H1 (cell line): ENCODE data around the gene SLC17A5. TPM values are rescaled to one million over a fixed set of nuclear protein-coding genes. Genes with fewer than 3 reads are reported as not detected.

Experiments
- CTCF ChIA-PET: fragments of 300-600 bp; sonication (Branson Sonifier 250); formaldehyde crosslinking; loops from one replicate; lab custom pipeline; 2021; ENCODE audit not compliant: partially characterized antibody; lab: Charles Lee
- POLR2A ChIA-PET: fragments of 300-600 bp; sonication (Branson Sonifier 250); formaldehyde crosslinking; loops from one replicate; lab custom pipeline; 2021; ENCODE audit warnings: inconsistent platforms; ENCODE audit not compliant: partially characterized antibody; lab: Charles Lee
- DNase-seq, 2 experiments: peaks; one replicate each; pipeline versions ENCODE4 v3.0.0 to v3.0.0-alpha.2; 2010 to 2022; ENCODE audit warnings: low spot score in 2 of 2, low read depth in 1 of 2, mixed read lengths in 1 of 2
- FAIRE-seq: peaks from 2 replicates; lab custom pipeline; 2011; peaks lifted over from hg19 to GRCh38; lab: Jason Lieb, UNC
- H2AFZ ChIP-seq: 2 replicates; pipeline ENCODE4 v1.8.1; 2012; ENCODE audit warnings: low read length, inconsistent platforms
- H2AK5ac ChIP-seq: 2 replicates; pipeline ENCODE4 v1.6.1; 2013; ENCODE audit warnings: low read depth, low read length
- H2BK120ac ChIP-seq: replicated peaks from 2 replicates; pipeline ENCODE3; 2013; ENCODE audit warnings: low read depth, low read length, inconsistent platforms
- H2BK12ac ChIP-seq: 2 replicates; pipeline ENCODE4 v1.6.1; 2013; ENCODE audit warnings: low read depth, low read length
- H2BK15ac ChIP-seq: 2 replicates; pipeline ENCODE4 v1.6.1; 2013; ENCODE audit warnings: low read length
- H2BK20ac ChIP-seq: 2 replicates; pipeline ENCODE4 v1.6.1; 2013; ENCODE audit warnings: low read length
- H2BK5ac ChIP-seq: 2 replicates; pipeline ENCODE4 v1.6.1; 2013; ENCODE audit warnings: low read depth, low read length
- H3K14ac ChIP-seq: 2 replicates; pipeline ENCODE4 v1.6.1; 2013; ENCODE audit warnings: inconsistent platforms; ENCODE audit not compliant: insufficient read length
- H3K18ac ChIP-seq: 2 replicates; pipeline ENCODE4 v1.6.1; 2013; ENCODE audit warnings: low read length; ENCODE audit errors: extremely low read depth
- H3K23ac ChIP-seq: 2 replicates; pipeline ENCODE4 v1.6.1; 2013; ENCODE audit warnings: inconsistent platforms; ENCODE audit not compliant: insufficient read length
- H3K23me2 ChIP-seq: 2 replicates; pipeline ENCODE4 v1.6.1; 2013; ENCODE audit warnings: low read depth, low read length
- H3K27ac ChIP-seq: 2 replicates; pipeline ENCODE4 v1.6.1; 2011; ENCODE audit warnings: low read depth, low read length, inconsistent platforms
- H3K27me3 ChIP-seq, 4 experiments: replicated peaks in 1 of 4; 1 replicate in 1 of 4; 2 replicates in 3 of 4; pipeline versions ENCODE4 v1.6.1 to v1.8.1; 2011 to 2013; ENCODE audit warnings: low read length in 3 of 4, mild to moderate bottlenecking in 3 of 4, inconsistent platforms in 2 of 4, mixed read lengths in 2 of 4, moderate library complexity in 1 of 4; ENCODE audit not compliant: control insufficient read depth in 3 of 4, insufficient read depth in 3 of 4; ENCODE audit errors: extremely low read depth in 1 of 4
- H3K36me3 ChIP-seq, 4 experiments: 2 replicates each; pipeline versions ENCODE4 v1.6.1 to v1.8.1; 2011 to 2013; ENCODE audit warnings: mild to moderate bottlenecking in 4 of 4, low read length in 3 of 4, moderate library complexity in 2 of 4, control low read depth in 1 of 4, inconsistent platforms in 1 of 4; ENCODE audit not compliant: insufficient read depth in 4 of 4, control insufficient read depth in 2 of 4
- H3K4ac ChIP-seq: replicated peaks from 2 replicates; pipeline ENCODE3; 2013; ENCODE audit warnings: low read length, low read depth, mixed read lengths, inconsistent platforms; ENCODE audit not compliant: insufficient read length
- H3K4me1 ChIP-seq, 4 experiments: replicated peaks in 1 of 4; 1 replicate in 1 of 4; 2 replicates in 3 of 4; pipeline versions ENCODE4 v1.6.1 to v1.8.1; 2011 to 2013; ENCODE audit warnings: low read length in 3 of 4, inconsistent platforms in 2 of 4, mixed read lengths in 1 of 4; ENCODE audit not compliant: insufficient read depth in 4 of 4, control insufficient read depth in 3 of 4
- H3K4me2 ChIP-seq, 2 experiments: 2 replicates each; pipeline versions ENCODE4 v1.6.1 to v1.8.1; 2011 to 2013; ENCODE audit warnings: low read depth in 2 of 2, low read length in 2 of 2, control low read depth in 1 of 2, inconsistent platforms in 1 of 2, mild to moderate bottlenecking in 1 of 2; ENCODE audit not compliant: insufficient read depth in 1 of 2
- H3K4me3 ChIP-seq, 4 experiments: fragments of 200-600, 300-600 bp in 1 of 4; sonication (generic), shearing (Covaris generic), sonication (Bioruptor Twin) in 1 of 4; 2 replicates each; pipeline versions ENCODE4 v1.5.1 to v1.8.1; 2011 to 2016; ENCODE audit warnings: low read length in 4 of 4, low read depth in 3 of 4, control low read depth in 2 of 4, inconsistent platforms in 2 of 4, mild to moderate bottlenecking in 2 of 4, mixed read lengths in 1 of 4, moderate library complexity in 1 of 4; ENCODE audit not compliant: insufficient read depth in 2 of 4; ENCODE audit errors: extremely low read depth in 1 of 4
- H3K56ac ChIP-seq: replicated peaks from 2 replicates; pipeline ENCODE3; 2013; ENCODE audit warnings: low read depth, mild to moderate bottlenecking, mixed read lengths, low read length, inconsistent platforms; ENCODE audit not compliant: insufficient read length
- H3K79me1 ChIP-seq: 2 replicates; pipeline ENCODE4 v1.6.1; 2013; ENCODE audit warnings: low read depth, low read length, control low read depth
- H3K79me2 ChIP-seq, 2 experiments: 2 replicates each; pipeline versions ENCODE4 v1.6.1 to v1.8.1; 2012 to 2013; ENCODE audit warnings: low read length in 2 of 2, mild to moderate bottlenecking in 2 of 2, inconsistent platforms in 1 of 2; ENCODE audit not compliant: insufficient read depth in 2 of 2, control insufficient read depth in 1 of 2
- H3K9ac ChIP-seq, 4 experiments: replicated peaks in 1 of 4; 1 replicate in 1 of 4; 2 replicates in 3 of 4; pipeline versions ENCODE4 v1.6.1 to v1.8.1; 2011 to 2013; ENCODE audit warnings: low read depth in 3 of 4, low read length in 3 of 4, control low read depth in 2 of 4, mild to moderate bottlenecking in 2 of 4, moderate library complexity in 2 of 4, inconsistent platforms in 1 of 4; ENCODE audit errors: extremely low read depth in 1 of 4
- H3K9me3 ChIP-seq, 2 experiments: 2 replicates each; pipeline versions ENCODE4 v1.6.1 to v1.8.1; 2012 to 2013; ENCODE audit warnings: mild to moderate bottlenecking in 2 of 2, moderate library complexity in 2 of 2, control low read depth in 1 of 2, inconsistent platforms in 1 of 2, low read depth in 1 of 2, low read length in 1 of 2, mixed read lengths in 1 of 2; ENCODE audit not compliant: insufficient read depth in 2 of 2
- H4K20me1 ChIP-seq, 2 experiments: replicated peaks in 1 of 2; 2 replicates each; pipeline versions ENCODE3 to v1.8.1; 2011 to 2013; ENCODE audit warnings: inconsistent platforms in 2 of 2, low read length in 2 of 2, mild to moderate bottlenecking in 1 of 2; ENCODE audit not compliant: insufficient read depth in 2 of 2, control insufficient read depth in 1 of 2
- H4K5ac ChIP-seq: 2 replicates; pipeline ENCODE4 v1.6.1; 2013; ENCODE audit warnings: low read length, low read depth, mixed read lengths, inconsistent platforms; ENCODE audit not compliant: insufficient read length
- H4K8ac ChIP-seq: 2 replicates; pipeline ENCODE4 v1.8.0; 2013; ENCODE audit warnings: mild to moderate bottlenecking, moderate library complexity, low read length, inconsistent platforms; ENCODE audit not compliant: insufficient read depth; ENCODE audit errors: extremely low read depth
- H4K91ac ChIP-seq: replicated peaks from 2 replicates; pipeline ENCODE3; 2013; ENCODE audit warnings: low read length, mixed read lengths, inconsistent platforms; ENCODE audit not compliant: insufficient read length
- ASH2L ChIP-seq: fragments of 200-600, 300-600 bp; sonication (generic); IDR thresholded peaks from one replicate; pipeline ENCODE4 v1.7.1; 2017; ENCODE audit warnings: low read length
- BRCA1 ChIP-seq: IDR thresholded peaks from 2 replicates; pipeline ENCODE4 v1.6.1; 2012; ENCODE audit warnings: low read depth, low read length, improper control_type of control experiment
- JUN ChIP-seq: IDR thresholded peaks from 2 replicates; pipeline ENCODE4 v1.6.1; 2011; ENCODE audit warnings: low read depth, mild to moderate bottlenecking, improper control_type of control experiment, low read length
- KDM5A ChIP-seq: fragments of 200-600 bp; IDR thresholded peaks from 2 replicates; pipeline ENCODE4 v1.7.1; 2012; ENCODE audit warnings: mild to moderate bottlenecking, low read length, inconsistent platforms, mixed read lengths
- MAX ChIP-seq: IDR thresholded peaks from 2 replicates; pipeline ENCODE4 v1.6.1; 2012; ENCODE audit warnings: inconsistent platforms
- SIN3A ChIP-seq, 2 experiments: IDR thresholded peaks in 1 of 2; conservative IDR thresholded peaks in 1 of 2; 2 replicates each; pipeline ENCODE4 v1.6.1; 2011 to 2012; ENCODE audit warnings: low read length in 2 of 2, improper control_type of control experiment in 1 of 2, low read depth in 1 of 2, mild to moderate bottlenecking in 1 of 2
- SIX5 ChIP-seq: IDR thresholded peaks from 2 replicates; pipeline ENCODE4 v1.6.1; 2011; ENCODE audit warnings: mild to moderate bottlenecking, low read depth, low read length
- WGBS, 2 experiments: shearing (Covaris generic) in 1 of 2; methylation state at CpG; one replicate each; pipeline versions ENCODE4 v1.1.6 to v1.1.7; 2013 to 2015; ENCODE audit warnings: low lambda C conversion rate in 2 of 2, mixed read lengths in 2 of 2, inconsistent platforms in 1 of 2, low coverage in 1 of 2, missing lambda C conversion rate in 1 of 2; ENCODE audit not compliant: insufficient replicate concordance in 2 of 2, insufficient coverage in 1 of 2, insufficient read length in 1 of 2; ENCODE audit errors: extremely low coverage in 1 of 2, missing lambda C conversion rate in 1 of 2; 5-methylcytosine and 5-hydroxymethylcytosine counted together
- polyA plus RNA-seq, 7 experiments: library from polyadenylated mRNA; depleted of rRNA in 3 of 7; stranded (reverse) in 5 of 7; unstranded in 2 of 7; fragments of >200 nt in 5 of 7; fragments of 200-250 nt in 2 of 7; gene quantifications; 1 replicate in 5 of 7; 2 replicates in 1 of 7; 4 replicates in 1 of 7; pipeline versions ENCODE4 v1.2.1 to v1.2.3, GENCODE V29; 2011 to 2013; ENCODE audit warnings: missing spikeins in 2 of 7, mixed read lengths in 2 of 7
- total RNA-seq: library from RNA; stranded (reverse); fragmentation: NEBNext Ultra II Directional; extraction: Animal tissue kit (Norgen Biotek cat#: 25700); gene quantifications from 2 replicates; pipeline ENCODE4 v1.2.1, GENCODE V29; 2021

SLC17A5 gene
- total and polyA plus RNA-seq, 2 of the 8 experiments (the other 6 are each of a cell fraction or from before 2014, with no cell fraction given) = 11.0 to 11.9 TPM

DNA sequence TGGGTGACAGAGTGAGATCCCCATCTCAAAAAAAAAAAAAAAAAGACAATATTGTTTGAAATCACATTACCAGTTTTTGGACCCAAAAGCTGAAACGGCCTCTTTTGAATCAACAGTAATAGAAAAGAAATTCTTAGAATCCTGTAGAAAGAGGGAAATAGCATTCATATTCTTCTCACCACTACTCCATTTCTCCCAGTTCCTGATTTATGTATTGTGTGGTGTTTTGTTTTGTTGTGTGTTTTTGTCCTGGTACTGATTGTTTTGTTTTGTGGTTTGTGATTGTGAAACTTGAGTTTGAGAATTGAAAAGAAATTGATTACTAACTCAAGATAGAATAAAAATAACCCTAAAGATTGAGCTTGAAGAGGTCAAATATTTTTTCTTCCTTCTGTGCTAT, 106.8 kb downstream of the SLC17A5 start:
- no peak overlapping the region for H2AFZ ChIP-seq
- H3K9me3 ChIP-seq = no peaks in the 10 kb centered on the region
- ChIA-PET CTCF (interaction anchor here (0.6 to 2.0 kb wide), 6 partner anchors 12 to 220 kb away, joined by 3 to 8 read pairs (median 4); no protein-coding TSS in a partner anchor), POLR2A (interaction anchor here (0.7 to 17.5 kb wide), 2 partner anchors 29 to 42 kb away, joined by 3 to 267 read pairs; partner anchors contain the start of gene EEF1A1)
- no peak overlapping the region for H2BK12ac ChIP-seq
- H4K20me1 ChIP-seq = no peaks in the 10 kb centered on the region
- H4K5ac ChIP-seq = no peak overlapping the region
- no peak overlapping the region for H3K9ac ChIP-seq
- no peak overlapping the region for H2BK120ac ChIP-seq
- no peak overlapping the region for H3K56ac ChIP-seq
- no peak overlapping the region for H2AK5ac ChIP-seq
- H2BK5ac ChIP-seq = no peak overlapping the region
- no peak overlapping the region for H2BK15ac ChIP-seq
- H3K4me1 ChIP-seq = no peaks in the 10 kb centered on the region
- no peaks in the 10 kb centered on the region for H3K36me3 ChIP-seq
- H3K4ac ChIP-seq = no peak overlapping the region
- H4K91ac ChIP-seq = no peak overlapping the region
- FAIRE-seq = no peak
- H3K23me2 ChIP-seq = no peaks in the 10 kb centered on the region
- WGBS, 2 experiments = 92% methylated on average over 1 of the region's 1 CpG; no CpG with 5 or more reads in 1 of the 2 experiments
- no peak overlapping the region for H3K14ac ChIP-seq
- no peaks in the 10 kb centered on the region for H3K79me2 ChIP-seq
- H3K27ac ChIP-seq = no peak overlapping the region
- H3K4me2 ChIP-seq = no peak overlapping the region
- no peaks in the 10 kb centered on the region for H3K27me3 ChIP-seq
- H4K8ac ChIP-seq = no peak overlapping the region
- no peak for TF ChIP-seq BRCA1
- no peak for TF ChIP-seq KDM5A
- no peak for TF ChIP-seq JUN
- no peak for TF ChIP-seq ASH2L
- no peak for TF ChIP-seq SIX5
- no peak for TF ChIP-seq SIN3A (conservative IDR thresholded peaks at IDR 0.05 in 1 of 2, IDR thresholded peaks at IDR 0.05 in 1 of 2; ENCODE audit: low read depth in 1 of 2, low read length in 2 of 2)
- no peak for TF ChIP-seq MAX
- TF ChIP-seq, all 59 proteins: peak for 0
- no peak overlapping the region for H3K4me3 ChIP-seq
- H3K79me1 ChIP-seq = no peaks in the 10 kb centered on the region
- no peak overlapping the region for H2BK20ac ChIP-seq
- no peak overlapping the region for H3K18ac ChIP-seq
- H3K23ac ChIP-seq = no peak overlapping the region
- no peak for DNase-seq
